Measurements from ENCODE around the gene PHC1.

The PHC1 gene

GRCh38 chr12:8949342-8950220 lies 35.3 kb downstream of the PHC1 start, which contains the start of gene M6PR:
Gene M6PR, minus strand, starts transcription at chr12:8949645. Its CDS starts 3,241 bp downstream, at chr12:8946404.
- peak; percentile 99 for DNase-seq

GRCh38 chr12:8950221-8950527 lies 35.9 kb downstream of the PHC1 start:
- DNase-seq = no peak

DNA sequence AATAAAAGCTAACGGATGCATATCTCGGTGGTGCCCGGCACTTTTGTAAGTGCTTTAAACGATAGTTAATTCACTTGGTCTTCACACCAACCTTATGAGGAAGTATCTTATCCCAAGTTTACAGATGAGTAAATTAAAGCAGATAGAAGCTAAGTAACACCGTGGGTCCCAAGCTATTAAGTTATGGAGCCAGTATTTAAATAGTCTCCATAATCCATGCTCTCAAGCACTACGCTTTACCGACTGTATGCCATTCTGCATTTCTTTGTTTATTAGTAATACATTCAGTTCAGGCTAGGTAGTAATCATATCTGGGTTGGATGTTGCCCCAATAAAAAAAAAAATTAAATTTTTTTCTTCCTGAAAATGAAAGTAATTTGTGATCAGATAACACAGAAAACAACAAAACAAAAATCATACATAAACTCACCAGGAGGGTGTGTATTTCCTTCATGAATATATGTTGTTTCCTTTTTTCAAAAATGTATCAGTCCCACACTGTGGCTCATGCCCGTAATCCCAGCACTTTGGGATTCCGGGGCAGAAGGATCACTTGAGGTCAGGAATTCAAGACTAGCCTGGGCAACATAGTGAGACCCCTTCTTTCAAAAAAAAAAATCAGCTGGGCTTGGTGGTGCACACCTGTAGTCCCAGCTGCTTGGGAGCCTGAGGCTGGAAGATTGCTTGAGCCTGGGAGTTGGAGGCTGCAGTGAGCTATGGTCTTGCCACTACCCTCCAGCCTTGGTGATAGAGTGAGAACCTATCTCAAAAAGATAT lies 36.6 kb downstream of the PHC1 start:
- DNase-seq = no peak

DNA sequence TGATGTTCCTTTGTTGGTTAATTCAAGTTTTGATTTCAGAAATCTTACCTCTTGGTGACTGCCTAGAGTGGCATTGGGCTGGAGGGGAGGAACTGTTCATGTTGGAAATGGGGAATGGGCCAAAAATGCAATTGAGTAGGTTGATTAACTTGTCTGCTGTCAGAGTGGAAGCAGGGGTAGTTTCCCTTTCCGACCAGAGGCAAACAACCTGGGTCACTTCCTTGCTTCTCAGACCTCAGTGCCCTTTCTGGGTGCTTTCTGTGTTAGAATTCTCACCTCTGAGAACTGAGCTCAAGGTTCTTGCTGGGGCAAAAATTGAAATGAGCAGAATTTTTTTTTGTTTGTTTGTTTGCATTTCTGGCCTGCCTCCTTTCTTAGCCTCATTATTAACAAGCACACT lies 37.4 kb downstream of the PHC1 start:
- DNase-seq = no peak

GRCh38 chr12:8953773-8954402 lies 39.6 kb downstream of the PHC1 start:
- no peak for DNase-seq

DNA sequence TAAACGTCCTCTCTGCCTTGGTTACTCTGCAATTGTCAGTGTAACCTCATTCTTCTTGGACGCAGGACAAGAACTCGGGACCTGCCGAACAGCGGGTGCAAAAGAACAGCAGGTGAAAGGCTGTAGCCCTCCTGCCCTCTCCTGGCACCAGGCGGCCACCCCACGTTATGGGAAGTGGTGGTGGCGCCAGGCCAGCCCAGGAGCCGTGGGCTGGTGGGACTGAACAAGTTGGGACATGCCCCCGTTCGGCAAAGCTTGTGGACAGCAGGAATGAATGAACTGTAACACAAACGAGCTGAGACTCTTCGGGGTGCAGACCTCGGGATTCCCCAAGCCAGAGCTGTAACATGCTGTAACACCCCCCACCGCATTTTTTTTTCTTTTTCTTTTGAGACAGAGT lies 41.8 kb downstream of the PHC1 start:
- DNase-seq = no peak

GRCh38 chr12:8956772-8957171 lies 42.5 kb downstream of the PHC1 start:
- DNase-seq = no peak

DNA sequence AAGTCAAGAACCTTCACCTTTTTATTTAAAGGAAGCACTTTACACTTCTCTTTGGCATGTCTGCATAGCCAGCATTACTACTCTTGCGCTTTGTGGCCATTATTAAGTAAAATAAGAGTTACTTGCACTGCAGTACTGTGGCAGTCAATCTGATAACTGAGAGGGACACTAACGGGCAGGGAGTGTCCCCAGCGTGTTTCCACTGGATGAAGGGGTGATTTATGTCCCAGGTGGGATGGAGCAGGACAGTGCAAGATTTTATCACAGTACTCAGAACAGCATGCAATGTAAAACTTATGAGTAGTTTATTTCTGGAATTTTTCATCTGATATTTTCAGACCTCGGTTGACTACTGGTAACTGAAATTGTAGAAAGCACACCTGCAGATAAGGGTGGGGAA lies 43.3 kb downstream of the PHC1 start:
- DNase-seq = no peak

DNA sequence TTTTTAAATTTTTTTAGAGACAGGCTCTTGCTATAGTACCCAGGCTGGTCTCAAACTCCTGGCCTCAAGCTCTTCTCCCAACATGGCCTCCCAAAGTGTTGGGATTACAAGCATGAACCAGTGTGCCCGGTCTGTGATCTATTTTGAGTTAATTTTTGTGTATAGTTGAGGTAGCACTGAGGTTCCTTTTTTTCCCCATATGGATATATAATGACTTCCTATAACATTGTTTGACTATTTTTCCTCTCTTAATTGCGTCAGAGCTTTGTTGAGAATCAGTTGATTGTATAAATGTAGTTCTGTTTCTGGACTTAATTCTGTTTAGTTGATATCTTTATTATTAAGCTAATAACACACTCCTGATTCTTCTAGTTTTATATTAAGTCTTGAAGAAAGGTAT lies 43.8 kb downstream of the PHC1 start:
- no peak for DNase-seq

GRCh38 chr12:8960176-8960575 lies 45.9 kb downstream of the PHC1 start:
- no peak for DNase-seq

DNA sequence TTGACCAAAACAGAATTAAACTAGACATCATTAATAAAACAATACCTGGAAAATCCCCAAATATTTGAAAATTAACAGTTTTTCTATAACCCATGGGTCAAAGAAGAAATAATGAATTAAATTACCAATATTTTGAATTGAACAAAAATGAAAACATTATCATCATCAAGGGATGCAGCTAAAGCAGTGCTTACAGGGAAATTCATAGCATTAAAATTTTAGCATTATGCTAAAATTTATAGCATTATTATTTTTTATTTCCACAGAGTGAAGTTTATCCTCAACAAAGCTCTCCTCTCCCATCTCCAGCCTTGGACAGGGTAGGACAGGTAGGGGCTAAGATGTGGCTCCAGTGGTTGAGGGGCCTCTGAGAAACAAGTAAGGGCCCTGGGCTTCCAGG lies 54.5 kb downstream of the PHC1 start:
- no peak for DNase-seq

DNA sequence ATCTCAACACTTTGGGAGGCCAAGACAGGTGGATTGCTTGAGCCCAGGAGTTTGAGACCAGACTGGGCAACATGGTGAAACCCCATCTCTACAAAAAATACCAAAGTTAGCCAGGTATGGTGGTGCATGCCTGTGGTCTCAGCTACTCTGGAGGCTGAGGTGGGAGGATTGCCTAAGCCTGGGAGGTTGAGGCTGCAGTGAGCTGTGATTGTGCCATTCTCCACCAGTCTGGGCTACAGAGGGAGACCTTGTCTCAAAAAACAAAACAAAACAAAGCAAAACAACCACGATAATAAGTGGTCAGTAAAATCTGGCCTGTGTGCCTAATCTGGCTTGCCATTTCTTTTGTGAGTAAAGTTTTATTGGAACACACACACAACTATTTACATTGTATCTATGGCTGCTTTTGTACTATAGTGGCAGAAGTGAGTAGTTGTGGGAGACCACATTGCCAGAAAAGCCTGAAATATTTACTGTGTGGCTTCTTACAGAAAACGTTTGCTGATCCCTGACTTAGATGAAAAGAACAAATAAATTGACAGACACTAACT lies 55.6 kb downstream of the PHC1 start:
- DNase-seq = no peak

- no peak for DNase-seq
Measured at GRCh38 chr12:8970432-8970831, 56.1 kb downstream of the PHC1 start.

DNA sequence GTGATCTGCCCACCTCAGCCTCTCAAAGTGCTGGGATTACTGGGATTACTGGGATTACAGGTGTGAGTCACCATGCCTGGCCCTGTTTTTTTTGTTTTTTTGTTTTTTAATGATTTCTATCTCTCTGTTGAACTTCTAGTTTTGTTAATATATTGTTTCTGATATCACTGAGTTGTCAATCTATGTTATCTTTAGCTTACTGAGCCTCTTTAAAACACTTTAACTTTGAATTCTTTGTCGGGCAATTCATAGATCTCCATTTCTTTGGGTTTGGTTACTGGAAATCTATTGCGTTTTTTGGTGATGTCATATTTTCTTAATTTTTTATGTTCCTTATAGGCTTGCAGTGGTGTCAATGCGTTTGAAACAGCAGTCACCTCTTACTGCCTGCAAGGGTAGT lies 65.8 kb downstream of the PHC1 start:
- DNase-seq = no peak

DNA sequence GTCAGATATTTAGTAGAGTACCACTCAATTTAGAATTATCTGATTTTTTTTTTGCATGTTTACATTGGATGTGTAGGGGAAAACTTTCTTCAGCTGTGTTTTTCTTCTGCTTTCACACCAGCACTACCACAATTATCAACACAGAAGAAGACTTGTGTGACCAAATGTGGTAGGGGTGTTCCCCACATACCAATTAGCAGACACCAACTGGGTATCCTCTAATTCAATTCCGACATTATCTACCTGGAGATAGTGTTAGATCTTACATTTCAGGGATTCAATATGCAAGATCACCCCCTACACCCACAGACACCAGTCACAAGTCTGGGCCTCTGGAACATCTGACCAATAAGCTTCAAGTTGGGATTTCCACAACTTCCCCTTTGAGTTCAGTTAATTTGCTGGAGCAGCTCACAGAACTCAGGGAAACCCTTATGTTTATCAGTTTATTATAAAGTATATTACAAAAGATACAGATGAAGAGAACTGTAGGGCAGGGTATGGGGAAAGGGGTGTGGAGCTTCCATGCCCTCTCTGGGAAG lies 71.0 kb downstream of the PHC1 start:
- no peak for DNase-seq

DNA sequence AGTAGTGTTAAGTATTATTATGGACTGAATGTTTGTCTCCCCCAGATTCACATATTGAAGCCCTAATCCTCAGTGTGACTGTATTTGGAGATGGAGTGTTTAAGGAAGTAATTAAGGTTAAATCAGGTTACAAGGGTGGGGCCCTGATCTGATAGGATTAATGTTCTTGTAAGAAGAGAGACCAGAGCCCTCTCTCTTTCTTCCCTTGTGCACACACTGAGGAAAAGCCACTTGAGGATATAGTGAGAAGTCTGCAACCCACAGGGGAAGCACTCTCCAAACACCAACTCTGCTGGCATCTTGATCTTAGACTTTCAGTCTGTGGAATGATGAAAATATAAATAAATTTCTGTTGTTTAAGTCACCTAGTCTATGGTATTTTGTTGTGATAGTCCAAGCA lies 72.9 kb downstream of the PHC1 start:
- DNase-seq = no peak

DNA sequence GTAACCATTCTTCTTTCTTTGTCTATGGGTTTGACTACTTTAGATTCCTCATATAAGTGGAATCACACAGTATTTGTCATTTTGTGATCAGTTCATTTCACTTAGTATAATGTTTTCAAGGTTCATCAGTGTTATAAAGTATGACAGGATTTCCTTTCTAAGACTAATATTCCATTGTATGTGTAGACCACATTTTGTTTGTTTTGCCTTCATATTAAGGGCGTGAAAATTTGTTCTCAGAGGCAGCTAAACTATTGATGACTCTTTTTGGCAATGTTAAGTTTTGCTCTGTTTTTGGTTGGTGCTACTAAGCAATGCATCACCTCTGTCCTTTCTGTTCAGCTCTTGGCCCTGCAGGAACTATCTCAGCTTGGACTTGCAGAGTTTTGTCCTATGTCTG lies 73.4 kb downstream of the PHC1 start:
- no peak for DNase-seq

- DNase-seq = no peak
Measured at GRCh38 chr12:8989413-8989812, 75.1 kb downstream of the PHC1 start, which contains the start of gene KLRG1. Gene KLRG1, plus strand, starts transcription at chr12:8989546. Its CDS starts 90 bp downstream, at chr12:8989636.

Measured in right kidney (tissue), 1 donor.